GM19351 (cell line): Measurements from ENCODE around the gene TMEM91.

Experiments
- ATAC-seq: cut with Tn5 transposase; IDR thresholded peaks from one replicate; pipeline ENCODE4 v1.9.1; 2021; ENCODE audit warnings: mild to moderate bottlenecking, moderate library complexity; ENCODE audit not compliant: unreplicated experiment

Gene TMEM91

GRCh38 chr19:41409288-41409687, 33.0 kb downstream of the TMEM91 start:
- no peak for ATAC-seq

- ATAC-seq, result no peak
Measured at GRCh38 chr19:41410336-41411054, 34.2 kb downstream of the TMEM91 start.

GRCh38 chr19:41411100-41411967, 35.0 kb downstream of the TMEM91 start:
- ATAC-seq, result no peak

- no peak for ATAC-seq
Measured at GRCh38 chr19:41411968-41412265, 35.6 kb downstream of the TMEM91 start.

DNA sequence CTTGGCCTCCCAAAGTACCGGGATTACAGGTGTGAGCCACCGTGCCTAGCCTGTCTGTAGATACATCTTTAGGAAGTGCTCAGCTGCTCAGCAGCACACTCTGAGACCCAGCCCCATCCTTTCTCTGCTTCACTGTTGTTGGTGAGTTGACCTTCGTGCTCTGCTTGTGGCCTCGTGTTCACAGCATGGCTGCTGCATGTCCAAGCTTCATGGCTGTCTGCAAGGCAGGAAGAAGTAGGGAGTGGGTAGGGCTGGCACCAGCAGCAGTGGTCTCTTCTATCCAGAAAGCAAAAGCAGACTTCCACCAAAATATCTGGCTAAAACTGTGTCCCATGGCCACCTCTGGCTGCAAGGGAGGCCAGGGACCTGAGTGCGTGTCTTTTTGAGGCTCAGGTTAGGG, 36.6 kb downstream of the TMEM91 start:
- no peak for ATAC-seq

- ATAC-seq, result no peak
Measured at GRCh38 chr19:41413947-41414346, 37.6 kb downstream of the TMEM91 start.

DNA sequence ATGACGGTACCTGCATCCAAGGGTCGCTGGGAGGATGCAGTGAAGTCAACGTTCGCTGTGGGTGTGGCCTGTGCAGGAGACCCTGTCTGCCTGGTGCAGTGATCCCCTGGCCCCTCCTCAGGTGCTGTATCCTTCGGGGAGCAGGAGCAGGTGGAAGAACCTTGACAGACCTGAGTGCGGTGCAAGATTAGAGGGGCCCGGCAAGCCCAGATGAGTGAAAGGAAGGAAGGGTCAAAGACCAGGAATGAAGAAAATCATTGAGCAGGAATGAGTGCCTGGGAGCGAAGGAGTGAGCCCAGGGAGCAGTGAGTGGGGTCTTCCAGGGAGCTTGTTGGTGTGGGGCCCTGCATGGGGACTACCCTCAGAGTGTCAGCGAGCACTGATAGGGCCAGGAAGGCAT, 38.1 kb downstream of the TMEM91 start:
- ATAC-seq, result no peak

GRCh38 chr19:41415154-41415571, 38.8 kb downstream of the TMEM91 start:
- ATAC-seq, result no peak

DNA sequence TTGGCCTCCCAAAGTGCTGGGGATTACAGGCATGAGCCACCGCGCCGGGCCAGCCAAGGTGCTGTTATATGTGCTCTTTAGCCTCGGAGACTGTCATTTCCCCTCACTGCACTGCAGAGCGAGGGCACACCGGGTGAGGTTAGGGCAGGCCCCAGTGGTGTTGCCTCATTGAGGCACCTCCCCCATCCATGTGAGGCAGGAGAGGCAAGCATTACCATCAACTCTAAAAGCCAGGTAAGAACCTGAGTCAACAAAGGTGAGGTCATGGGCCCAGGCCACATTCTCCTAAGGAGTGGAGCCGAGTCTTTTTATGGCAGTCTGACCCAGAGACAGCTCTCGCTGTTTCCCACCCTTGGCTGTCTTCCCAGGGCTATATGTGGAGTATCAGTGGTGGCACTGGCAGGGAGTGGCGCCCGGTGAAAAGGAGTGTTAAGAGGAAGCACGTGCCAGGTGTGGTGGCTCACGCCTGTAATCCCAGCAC, 39.9 kb downstream of the TMEM91 start:
- no peak for ATAC-seq

- ATAC-seq, result no peak
Measured at GRCh38 chr19:41420101-41420880, 44.0 kb downstream of the TMEM91 start.

GRCh38 chr19:41421314-41421713, 45.0 kb downstream of the TMEM91 start:
- ATAC-seq, result no peak

GRCh38 chr19:41421973-41422372, 45.6 kb downstream of the TMEM91 start:
- ATAC-seq, result no peak

DNA sequence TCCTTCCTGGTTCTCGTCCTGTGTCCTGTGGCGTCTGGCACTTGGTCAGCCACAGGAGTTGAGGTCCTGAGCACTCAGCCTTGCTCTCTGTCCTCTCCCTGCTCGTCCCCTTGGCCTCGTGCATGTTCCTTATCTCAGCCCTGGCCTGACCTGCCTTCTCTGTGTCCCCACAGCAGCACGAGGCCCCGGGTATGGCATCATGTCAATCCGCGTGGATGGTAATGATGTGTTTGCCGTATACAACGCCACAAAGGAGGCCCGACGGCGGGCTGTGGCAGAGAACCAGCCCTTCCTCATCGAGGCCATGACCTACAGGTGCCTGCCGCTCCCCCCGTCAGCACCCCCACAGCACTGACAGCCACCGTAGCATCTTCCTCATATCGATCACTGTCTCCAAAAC, 46.1 kb downstream of the TMEM91 start:
- no peak for ATAC-seq

DNA sequence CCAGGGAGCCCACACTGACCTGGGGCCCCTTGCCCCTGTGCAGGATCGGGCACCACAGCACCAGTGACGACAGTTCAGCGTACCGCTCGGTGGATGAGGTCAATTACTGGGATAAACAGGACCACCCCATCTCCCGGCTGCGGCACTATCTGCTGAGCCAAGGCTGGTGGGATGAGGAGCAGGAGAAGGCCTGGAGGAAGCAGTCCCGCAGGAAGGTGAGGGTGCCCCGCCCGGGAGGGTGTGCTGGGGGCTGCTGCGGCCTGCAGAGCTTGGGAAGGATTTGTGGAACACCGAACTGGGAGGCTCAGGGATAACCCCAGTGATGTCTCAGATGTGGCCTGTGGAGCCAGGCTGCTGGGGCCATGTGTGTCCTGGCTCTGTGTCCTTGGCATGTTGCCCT, 46.6 kb downstream of the TMEM91 start:
- ATAC-seq, result no peak

DNA sequence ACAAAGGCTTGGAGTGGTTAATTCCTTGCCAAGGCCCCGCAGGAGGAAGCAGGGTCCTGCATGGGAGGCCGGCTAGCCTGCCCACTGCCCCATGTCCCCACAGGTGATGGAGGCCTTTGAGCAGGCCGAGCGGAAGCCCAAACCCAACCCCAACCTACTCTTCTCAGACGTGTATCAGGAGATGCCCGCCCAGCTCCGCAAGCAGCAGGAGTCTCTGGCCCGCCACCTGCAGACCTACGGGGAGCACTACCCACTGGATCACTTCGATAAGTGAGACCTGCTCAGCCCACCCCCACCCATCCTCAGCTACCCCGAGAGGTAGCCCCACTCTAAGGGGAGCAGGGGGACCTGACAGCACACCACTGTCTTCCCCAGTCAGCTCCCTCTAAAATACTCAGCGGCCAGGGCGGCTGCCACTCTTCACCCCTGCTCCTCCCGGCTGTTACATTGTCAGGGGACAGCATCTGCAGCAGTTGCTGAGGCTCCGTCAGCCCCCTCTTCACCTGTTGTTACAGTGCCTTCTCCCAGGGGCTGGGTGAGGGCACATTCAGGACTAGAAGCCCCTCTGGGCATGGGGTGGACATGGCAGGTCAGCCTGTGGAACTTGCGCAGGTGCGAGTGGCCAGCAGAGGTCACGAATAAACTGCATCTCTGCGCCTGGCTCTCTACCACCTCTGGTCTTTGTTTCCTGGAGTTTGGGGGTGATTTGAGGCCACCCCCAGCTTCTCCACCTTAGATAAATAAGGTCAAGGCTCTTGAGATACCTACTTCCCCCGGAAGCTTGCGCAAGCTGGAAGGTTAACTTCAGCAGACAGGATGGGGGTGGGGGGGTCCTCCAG, 48.2 kb downstream of the TMEM91 start:
- no peak for ATAC-seq

DNA sequence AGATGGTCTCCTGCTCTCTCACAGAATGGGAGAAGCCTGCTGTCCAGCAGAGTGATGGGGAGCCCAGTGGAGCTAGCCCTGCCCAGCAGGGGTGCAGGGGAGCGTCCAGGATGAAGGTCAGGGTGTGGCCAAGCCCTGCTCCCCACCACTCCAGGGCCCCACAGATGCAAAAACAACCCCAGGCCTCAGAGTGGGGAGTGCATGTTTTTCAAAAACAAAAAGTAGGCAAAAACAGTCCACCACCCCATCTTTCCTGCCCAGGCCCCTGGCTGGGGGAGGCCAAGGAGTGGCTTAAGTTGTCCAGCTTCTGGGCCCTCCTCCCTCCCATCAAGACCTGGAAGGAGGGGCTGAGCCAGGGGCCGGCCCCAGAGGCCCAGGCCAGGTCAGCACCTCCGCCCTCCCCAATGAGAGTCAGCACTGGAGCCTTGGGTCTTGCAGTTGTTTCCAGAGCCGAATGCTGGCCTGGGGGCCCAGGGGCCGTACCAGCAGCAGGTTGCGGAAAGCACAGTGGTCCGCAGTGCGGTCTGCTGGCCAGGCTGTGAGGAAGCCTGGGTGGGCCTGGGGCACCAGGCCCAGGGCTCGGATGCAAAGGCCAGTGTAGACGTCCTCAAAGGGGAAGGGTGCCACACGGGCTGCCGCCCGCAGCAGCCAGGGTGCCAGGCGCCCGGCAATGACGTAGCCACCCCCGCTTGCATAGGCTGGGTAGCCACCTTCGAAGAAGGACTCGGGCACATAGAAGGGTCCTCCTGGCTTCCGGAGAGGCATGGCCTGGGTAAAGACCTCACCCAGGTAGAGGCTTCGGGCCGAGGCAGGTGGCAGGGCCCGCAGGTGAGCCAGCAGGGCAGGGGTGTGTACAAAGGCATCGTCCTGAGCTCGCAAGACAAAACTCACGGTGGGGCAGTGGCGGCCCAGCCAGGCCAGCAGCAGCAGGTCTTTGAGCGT, 49.1 kb downstream of the TMEM91 start:
- ATAC-seq, result no peak

- ATAC-seq, result no peak
Measured at GRCh38 chr19:41426116-41426841, 49.9 kb downstream of the TMEM91 start.

- ATAC-seq, result no peak
Measured at GRCh38 chr19:41426952-41427646, 50.8 kb downstream of the TMEM91 start, which contains the start of gene B3GNT8. B3GNT8 (minus strand) TSS chr19:41427374; CDS start chr19:41426778, 596 bp downstream.
